Stimulated activated CD8-positive, alpha-beta memory T cell treated with anti-CD3 and anti-CD28 coated beads, Interleukin-7, amount 100 ng/mL, for 1 hour (primary cell): ENCODE results near the gene CHN2.

Experiments used
- DNase-seq, 2 donors: peaks; one replicate each; pipeline ENCODE4 v3.0.0-alpha.2; 2020; ENCODE audit warnings: low read depth in 2 of 2

The CHN2 gene

DNA sequence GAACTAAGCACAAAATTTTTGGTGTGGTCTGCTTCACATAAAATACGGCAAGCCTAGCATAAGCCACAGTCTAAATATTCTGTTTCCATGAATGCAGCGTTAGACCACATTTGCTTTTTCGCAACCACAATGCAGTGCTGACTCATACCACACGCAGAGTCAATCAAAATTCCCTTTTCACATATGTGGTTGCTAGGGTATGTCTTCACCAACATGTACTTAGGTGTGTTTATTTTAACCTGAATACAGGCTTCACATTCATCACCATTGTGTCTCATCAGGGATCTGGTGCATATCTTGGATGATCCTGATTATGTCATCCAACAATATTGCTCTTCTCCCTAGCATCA lies 90.8 kb downstream of the CHN2 start:
- DNase-seq = peak; percentile 15 to 23

DNA sequence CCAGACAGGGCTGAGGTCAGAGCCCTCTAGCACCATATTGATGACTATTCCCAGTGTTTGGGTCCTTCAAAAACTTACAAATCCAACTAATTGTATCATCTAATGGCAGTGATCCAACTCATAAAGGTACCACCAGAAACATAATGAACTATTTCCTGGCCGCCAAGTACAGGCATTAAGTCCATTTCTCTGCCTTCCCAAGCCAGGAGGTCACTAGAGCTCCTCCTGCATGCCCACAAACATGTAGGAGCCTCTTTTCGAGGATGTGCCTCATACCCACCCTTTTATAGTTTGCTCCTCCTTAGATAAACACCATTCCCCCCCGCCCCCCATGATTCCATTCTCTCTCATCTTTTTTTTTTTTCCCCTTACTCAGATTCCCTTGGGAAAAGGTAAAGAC lies 91.3 kb downstream of the CHN2 start:
- DNase-seq = no peak

DNA sequence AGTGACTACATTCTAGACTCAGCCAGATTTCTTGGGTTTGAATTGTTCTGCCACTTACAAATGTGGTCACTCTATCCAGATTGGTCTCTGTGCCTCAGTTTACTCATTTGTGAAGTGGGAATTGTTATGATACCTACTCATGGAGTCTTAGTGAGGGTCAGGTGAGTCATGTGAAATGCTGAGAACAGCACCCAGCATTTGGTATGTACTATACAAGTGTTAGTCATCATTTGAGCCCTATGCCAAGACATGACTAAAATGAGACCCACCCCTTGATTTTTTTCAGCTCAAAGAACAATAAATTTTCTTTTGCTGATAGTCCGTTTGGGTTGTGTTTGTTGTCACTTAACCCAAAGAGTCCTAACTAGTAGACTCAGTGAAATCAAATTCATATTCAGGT lies 92.8 kb downstream of the CHN2 start:
- no peak for DNase-seq

DNA sequence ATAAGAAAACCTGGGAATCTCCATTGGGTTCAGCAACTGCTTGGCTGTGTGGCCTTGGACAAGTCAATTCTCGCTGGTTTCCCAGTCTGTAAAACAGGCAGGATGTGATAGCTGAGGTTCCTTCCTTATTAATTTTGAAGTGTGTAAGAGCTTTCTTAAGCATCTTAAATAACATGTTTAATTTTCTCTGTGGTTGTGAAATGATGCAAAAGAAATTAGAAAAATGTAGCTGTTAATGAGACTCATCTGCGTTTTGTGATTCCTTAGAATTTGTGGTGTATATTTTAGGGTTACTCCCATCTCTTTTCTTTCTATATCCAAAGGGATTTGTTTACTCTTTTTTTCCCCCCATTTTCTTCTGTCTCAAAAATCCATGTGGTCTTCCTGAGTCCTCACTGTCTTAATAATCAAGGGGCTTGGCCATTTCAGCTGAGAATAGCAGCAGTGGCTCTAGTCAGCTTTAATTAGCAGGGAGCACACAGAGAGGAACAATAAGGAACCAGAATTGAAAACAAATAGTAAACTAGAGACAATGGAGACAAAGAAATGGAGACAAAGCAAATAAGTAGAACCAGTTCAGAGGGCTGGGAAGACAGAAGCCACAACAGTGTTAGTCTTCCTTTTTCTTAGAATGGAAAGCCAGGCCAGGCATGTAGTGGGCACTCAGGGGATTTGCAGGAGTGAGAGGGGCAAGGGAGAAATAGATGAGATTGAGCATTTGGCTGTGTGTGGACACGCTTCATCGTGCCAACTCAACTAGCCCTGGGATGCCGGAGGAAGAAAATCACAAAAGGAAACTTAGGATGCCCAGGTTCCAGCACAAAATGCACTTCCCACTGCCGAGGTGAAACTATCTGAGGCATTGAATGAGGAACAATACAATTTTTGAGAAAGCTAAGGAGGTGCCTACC lies 93.9 kb downstream of the CHN2 start:
- no peak for DNase-seq

DNA sequence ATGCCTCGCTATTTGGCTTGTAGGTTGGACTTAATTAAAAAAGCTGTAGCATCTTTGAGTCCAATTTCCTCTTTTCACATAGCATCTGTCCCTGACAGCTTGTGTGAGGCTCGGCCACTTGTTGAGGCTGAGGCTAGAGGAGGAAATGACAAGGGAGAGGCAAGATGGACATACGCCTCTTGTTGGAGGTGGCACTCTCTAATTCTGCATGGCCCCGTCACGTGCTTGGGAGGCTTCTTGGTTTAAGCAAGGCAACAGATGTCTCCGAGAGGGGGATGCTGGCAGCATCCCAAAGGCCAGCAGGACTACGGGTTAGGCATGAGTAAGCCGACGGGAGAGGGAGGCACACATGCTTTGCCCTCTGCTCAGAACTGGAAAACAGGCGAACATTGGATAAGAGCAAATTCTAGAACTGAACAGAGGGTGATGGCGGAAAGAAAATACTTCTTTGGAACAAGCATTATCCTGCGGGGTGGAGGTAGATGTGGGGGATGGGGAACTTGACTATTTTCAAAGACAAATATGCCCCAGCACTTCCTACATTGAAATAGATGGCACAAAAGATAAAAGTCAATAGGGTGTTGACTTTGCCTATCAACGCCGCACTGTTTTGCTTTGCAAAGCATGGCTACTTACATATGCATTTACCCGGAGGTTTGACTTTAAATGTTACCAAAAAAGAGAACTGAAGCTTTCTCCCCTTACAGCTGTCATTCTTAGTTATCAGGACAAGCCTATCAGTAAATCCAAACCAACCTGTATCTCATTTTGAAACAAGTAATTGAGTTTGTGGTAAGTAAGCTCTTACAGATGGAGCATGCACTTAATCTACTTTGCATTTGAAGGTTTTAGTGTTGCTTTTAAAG lies 94.8 kb downstream of the CHN2 start:
- DNase-seq = no peak

DNA sequence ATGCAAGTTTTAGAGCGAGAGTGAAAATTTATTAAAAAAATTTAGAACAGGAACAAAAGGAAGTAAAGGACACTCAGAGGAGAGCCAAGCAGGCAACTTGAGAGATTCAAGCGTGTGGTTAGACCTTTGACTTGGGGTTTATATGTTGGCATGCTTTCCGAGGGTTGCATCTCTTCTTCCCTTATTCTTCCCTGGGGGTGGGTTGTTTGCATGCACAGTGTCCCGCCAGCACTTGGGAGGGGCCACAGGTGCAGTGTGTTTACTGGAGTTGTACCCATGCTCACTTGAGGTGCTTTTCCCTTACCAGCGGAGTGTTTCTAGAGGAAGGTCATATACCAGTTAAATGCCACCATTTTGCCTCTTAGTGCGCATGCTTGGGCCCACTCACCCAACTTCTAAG lies 96.3 kb downstream of the CHN2 start:
- no peak for DNase-seq

DNA sequence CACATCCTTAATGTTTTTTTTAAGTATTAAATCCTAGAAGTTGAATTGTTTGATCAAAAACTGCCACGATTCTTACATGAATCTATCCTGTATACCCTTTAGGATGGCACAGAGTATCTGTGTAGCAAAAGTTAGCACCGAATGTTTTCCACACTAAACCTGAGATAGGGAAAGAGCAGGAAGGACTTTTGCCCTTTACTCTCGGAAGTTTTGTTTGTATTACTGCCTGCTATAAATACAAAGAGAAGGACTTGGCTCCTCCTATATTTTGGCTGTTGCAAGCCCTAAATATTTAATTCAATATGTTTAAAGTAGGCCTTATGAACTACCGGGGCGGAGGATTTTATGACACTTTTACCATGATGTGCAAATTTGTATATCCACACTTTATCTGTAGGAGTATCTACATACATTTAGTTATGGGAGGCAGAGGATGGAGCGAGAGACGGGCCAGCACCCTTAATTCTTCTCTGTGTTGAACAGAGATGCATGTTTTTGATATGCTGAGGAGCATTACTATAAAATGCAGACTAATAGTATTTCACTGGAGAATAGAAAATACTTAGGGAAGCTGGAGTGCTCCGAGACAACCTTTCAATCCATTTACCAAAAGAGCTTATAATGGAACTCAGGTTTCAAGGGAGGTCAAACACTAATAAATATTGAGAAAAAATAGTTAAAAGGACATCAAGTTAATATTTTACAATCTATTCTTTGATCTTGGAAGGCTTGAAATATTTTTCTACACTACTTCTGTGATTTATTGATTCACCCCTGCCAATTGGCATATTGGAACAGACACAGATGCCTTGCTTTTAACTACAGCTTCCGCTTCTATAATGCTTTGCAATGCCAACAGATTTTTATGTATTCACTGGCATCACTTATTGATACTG lies 97.4 kb downstream of the CHN2 start:
- DNase-seq = no peak

DNA sequence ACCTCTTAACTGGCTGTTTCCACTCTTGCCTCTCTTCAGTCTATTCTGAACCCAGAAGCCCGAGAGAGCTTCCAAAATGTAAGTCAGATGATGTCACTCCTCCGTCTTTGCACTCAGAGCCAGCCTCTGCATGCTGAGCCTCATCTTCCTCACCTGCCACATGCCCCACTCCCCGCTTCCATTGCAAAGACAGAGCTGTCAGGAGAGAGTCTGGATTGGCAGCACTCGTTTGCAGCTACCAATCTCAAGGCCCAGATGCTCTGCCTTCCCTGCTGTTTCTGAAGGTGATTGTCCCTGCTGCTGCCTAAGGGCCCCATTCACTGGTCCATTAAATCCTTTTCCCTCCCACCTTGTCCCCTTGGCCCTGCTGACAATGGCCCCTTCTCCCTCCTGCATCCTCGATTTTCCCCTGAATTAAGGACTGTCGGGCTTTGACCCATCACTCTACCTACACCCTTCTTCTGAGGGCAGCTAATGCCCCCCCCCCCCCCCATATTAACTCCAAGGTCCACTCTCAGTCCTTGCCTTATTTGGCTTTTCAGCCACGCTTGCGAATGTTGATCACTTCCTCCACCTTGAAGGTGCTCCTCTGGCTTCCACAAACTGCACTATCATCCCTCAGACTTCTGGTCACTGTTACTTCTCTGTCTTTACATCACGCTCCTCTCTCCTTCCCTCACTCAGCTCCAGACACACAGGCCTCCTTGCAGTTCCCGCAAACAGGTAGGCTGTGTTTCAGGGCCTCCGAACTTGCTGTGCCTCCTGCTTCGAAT lies 98.5 kb downstream of the CHN2 start:
- DNase-seq = no peak

DNA sequence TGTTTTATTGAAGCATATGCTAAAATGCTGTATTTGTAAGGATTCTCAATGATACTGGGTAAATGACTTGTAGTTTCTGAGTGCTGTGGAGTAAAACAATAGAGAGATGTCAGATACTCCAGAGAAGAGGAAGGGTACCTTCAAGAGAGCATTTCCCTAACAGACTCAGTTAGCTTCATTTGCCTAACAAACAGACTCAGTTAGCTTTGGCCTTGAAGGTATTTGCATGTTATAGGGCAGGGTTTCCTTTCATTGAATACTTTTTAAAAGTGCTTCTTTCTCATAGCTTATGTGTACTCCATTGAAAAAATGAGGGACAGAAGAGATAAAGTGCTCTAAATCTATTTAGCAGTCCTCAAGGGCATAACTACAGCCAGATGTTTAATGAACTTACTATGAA lies 101.8 kb downstream of the CHN2 start:
- no peak for DNase-seq

DNA sequence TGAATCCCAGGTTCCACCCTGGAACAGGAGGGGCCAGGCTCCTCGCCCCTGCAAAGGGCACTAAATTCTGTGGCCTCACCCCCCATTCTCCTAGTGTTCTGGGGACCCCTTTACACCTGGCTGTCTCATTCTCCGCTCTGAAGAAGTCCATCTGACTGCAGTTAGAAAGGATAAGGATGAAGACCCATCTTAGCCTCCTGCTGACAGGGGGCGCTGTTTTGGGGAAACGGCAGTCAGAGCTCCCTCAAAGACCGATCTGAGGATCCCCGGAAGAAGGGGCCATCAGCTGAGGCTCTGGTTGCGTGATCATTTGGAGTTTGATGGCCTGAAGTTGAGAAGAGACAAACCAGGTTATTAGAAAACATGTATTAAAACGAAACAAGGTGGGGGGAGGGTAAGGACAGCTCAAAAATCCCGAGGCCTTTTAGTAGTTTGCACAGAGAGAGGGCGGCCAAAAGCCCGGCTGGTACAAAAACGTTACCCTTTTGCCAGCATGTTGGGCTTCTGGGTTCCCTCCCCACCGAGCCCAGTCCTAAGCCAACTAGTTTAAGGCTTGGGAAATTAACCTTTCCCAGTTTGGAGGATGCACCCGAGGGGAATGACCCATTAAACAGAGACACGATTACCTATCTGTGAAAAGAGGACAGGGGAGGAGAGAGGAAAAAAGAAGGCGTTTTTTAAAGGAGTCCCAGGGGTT lies 102.8 kb downstream of the CHN2 start:
- no peak for DNase-seq

DNA sequence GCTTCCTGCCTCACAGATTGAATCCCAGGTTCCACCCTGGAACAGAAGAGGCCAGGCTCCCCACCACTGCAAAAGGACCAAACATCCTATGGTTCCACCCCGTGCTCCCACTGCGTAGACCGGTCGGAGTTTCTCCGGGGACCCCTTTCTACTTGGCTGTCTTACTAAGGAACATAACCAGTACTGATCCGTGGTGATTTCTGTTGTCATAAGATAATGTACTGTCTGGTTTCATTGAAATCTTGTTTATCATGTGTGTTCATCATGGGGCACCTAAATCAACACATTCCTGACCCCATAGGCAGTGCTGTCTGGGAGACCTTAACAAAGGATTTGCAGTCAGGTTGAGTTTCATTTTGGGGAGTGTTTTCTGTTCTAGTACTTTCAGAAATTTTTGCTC lies 104.5 kb downstream of the CHN2 start:
- DNase-seq = no peak

DNA sequence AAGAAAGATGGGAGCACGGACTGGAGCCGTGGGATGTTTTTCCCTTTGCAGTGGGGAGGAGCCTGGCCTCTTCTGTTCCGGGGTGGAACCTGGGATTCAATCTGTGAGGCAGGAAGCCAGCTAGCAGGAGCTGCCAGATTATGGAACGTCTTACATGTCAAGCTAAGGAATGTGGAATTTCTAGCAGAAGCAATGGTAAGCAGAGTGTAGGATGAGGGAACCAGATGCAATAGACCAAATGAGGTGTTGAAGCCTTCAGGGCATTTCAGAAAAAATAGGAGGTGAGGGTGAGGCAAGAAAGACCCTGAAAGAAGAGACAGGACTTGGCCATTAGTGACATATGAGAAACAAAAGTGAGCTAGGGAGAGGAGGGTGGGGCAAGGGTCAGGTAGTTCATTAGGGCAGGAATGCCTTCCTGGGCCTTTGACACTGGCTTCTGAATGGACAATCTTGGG lies 105.5 kb downstream of the CHN2 start:
- no peak for DNase-seq

DNA sequence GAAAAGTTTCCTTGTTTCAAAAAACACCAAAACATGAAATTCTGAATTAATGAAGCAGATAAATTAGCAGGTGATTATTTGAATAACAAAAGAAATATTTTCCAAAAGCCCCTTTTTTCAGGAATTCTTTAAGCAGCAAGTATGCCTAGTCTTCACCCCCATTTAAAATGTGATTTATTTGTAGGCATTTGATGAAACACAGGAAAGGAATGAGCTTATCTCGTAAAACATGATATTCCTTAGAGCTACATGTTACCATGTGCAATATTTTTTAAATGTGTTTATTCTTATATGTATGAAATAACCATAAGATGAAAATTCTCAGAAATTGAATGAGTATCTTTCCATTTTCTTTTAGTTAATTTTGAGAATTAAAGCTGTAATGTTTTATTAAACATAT lies 106.1 kb downstream of the CHN2 start:
- no peak for DNase-seq

DNA sequence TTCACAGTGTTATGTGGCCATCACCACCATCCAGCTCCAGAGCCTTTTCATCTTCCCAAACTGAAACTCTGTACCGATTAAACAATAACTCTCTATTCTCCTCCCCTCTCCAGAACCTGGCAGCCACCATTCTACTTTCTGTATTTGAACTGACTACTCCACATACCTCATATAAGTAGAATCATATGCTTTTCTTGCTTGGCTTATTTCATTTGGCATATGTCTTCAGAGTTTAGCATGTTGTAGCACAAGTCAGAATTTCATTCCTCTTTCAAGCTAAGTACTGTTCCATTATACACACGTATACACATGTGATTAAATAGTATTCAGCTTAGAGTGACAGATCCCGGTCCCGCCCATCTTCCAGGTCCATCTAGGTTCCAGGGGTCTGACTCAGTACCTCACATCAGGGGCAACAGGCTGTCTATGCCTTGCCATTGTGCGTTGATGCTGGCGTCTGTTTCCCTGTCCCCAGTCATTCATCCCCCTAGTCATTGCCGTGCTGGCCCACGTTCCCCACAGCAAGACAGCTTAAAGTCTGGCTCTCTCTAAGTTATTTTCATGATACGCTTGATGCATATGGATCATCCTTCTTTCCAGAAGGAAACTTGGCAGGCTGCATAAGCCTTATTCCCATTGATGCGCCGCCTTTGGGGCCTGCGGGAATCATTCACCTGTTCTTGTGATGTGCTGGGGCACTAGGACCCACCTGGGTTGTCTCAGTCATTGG lies 108.3 kb downstream of the CHN2 start:
- DNase-seq = no peak

DNA sequence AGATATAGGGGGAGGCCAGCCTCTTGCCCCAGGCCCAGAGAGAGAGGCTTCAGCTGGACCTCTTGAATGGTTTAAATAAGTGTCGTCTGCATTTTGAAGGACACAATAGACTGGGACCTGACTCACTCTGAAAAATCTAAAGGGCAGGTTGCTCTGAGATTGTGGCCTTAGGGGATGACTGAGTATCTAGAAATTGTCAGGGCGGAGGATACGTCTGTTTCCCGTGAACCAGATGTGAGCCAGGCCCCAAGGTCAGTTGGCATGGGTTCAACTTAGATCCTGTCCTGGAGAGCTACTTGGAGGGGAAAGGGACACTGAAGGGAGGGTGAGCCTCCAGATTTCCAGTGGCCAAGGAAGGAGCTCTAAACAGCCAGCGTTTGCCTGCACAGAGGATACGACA lies 110.2 kb downstream of the CHN2 start:
- no peak for DNase-seq

DNA sequence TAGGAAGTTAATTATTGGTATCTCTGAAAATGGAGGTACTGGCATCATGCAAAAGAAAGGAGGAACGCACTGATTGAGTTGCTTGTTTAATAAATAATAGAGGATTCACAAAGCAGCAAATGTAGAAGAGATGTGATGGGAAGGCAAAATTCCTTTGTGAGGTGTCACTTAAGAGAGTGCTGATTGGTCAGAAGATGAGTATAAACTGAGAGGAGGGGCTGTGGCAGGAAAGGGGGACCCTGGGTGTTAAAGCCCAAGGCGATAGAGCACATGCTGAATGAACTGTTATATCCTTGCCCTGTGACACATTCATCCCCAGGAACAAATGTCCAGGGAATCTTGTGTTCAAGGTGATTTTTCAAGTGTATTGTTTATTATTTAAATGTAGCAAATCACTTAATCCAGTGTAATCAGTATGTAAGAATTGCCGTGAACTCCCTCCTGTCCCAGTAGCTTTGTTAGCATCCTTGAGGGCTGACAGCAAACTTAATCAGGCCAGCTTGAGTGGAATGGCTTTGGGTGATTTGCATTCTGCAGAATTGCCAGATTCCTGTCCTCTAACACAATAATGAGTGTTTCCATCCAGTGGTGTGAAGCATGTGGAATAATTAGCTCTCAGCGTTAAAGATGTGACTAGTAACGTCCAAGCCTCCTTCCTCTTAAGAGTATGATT lies 111.9 kb downstream of the CHN2 start:
- DNase-seq = no peak

DNA sequence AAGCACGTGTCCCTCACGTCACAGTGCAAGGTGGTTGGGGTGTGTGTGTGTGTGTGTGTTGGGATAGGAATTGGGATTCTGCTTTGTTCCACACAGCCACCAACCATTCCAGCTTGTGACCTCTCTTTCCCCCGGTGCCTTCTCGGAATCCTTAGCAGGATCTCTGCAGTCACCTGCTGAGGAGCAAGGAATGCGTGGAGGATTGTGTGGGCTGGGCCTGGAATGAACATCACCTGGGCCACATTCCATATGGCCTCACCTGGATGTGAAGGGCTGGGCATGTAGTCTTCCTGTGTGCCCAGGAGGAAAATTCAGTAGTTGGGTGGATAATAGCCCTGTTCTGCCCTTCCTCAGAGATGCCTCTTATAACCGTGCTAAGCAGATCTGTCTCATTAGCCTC lies 113.8 kb downstream of the CHN2 start:
- DNase-seq = no peak

DNA sequence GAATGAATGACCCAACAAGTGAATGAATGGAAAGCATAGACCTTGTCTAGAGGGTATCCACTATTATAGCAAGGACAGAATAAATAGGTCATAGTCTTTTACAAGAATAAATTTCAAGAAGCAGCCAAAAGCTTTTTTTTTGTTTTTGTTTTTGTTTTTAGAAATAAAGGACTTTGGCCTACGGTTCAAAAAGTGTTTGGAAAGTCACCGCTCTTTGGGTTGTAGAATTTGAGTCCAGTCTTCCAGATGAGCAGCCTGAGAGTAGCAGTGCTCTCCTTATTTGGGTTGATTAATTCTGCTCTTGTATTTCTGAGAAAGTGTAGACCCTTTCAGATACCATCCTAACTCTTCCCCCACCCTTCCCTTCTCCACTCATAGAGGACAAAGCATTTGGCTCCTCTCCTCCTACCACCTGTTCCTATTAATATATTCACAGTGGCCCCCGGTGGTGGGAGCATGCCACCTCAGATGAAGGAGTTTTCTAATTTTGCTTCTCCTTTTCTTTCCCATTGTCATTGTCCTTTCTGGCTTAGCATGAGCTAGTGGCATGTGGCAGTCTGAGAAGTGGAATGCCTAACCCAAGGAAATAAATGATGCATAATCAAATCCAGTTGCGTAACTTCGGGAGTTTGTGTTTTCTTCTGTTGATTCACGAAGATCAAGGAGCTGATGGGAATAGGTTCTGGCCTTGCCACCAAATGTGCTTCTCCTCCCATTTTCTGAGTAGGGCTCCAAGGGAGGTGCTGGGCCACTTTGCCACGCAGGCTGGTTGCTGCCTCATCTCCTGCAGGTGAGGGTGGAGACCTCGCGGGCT lies 114.7 kb downstream of the CHN2 start:
- DNase-seq = no peak
